K562 (cell line): ENCODE data around the gene CBX2. TPM values are rescaled to one million over a fixed set of nuclear protein-coding genes. Genes with fewer than 3 reads are reported as not detected.

Experiments
- BDP1 ChIP-seq: IDR thresholded peaks from 3 replicates; pipeline ENCODE4 v1.6.1; 2011; ENCODE audit not compliant: insufficient read length, insufficient read depth
- CBFA2T2 ChIP-seq: fragments of 450-650 bp; conservative IDR thresholded peaks from 2 replicates; pipeline ENCODE4 v1.6.1; 2017; ENCODE audit warnings: mild to moderate bottlenecking
- CBX2 ChIP-seq: fragments of 200-600 bp; sonication (generic); IDR thresholded peaks from one replicate; pipeline ENCODE4 v1.6.1; 2012; ENCODE audit warnings: mild to moderate bottlenecking, low read length, inconsistent platforms; ENCODE audit not compliant: insufficient read depth, poor library complexity, severe bottlenecking
- ETV5 ChIP-seq: sonication (generic); formaldehyde crosslinking; IDR thresholded peaks from 2 replicates; pipeline ENCODE4 v1.4.0; 2020; ENCODE audit warnings: low read depth, mild to moderate bottlenecking, missing genetic modification reagents
- FOXM1 ChIP-seq, 2 experiments: fragments of 450-650 bp in 1 of 2; sonication (generic) in 1 of 2; formaldehyde crosslinking in 1 of 2; IDR thresholded peaks; 2 replicates each; pipeline versions ENCODE4 v1.6.1 to v1.9.0; 2017 to 2022; ENCODE audit warnings: low read depth in 2 of 2, mild to moderate bottlenecking in 2 of 2, missing genetic modification reagents in 1 of 2, moderate library complexity in 1 of 2
- GTF2F1 ChIP-seq: IDR thresholded peaks from 2 replicates; pipeline ENCODE4 v1.6.1; 2011; ENCODE audit warnings: low read depth, low read length, improper control_type of control experiment
- L3MBTL2 ChIP-seq: fragments of 450-650 bp; IDR thresholded peaks from 2 replicates; pipeline ENCODE4 v1.6.1; 2016; ENCODE audit warnings: mild to moderate bottlenecking, moderate library complexity
- MYC ChIP-seq, 2 experiments: fragments of 250-450 bp in 1 of 2; sonication (Bioruptor Pico) in 1 of 2; IDR thresholded peaks; 2 replicates each; pipeline versions ENCODE4 v1.5.1 to v1.6.1; 2012 to 2021; ENCODE audit warnings: low read depth in 2 of 2, borderline replicate concordance in 1 of 2, improper control_type of control experiment in 1 of 2, low read length in 1 of 2, mild to moderate bottlenecking in 1 of 2, moderate library complexity in 1 of 2
- NFE2 ChIP-seq: IDR thresholded peaks from 2 replicates; pipeline ENCODE4 v1.6.1; 2014; ENCODE audit warnings: antibody characterized with exemption, low read depth
- NFIC ChIP-seq: fragments of 450-650 bp; IDR thresholded peaks from 2 replicates; pipeline ENCODE4 v1.6.1; 2017; ENCODE audit warnings: mild to moderate bottlenecking, inconsistent platforms
- RERE ChIP-seq: sonication (generic); formaldehyde crosslinking; IDR thresholded peaks from 2 replicates; pipeline ENCODE4 v1.8.0; 2023; ENCODE audit warnings: missing genetic modification reagents, mild to moderate bottlenecking, borderline replicate concordance
- SNAPC5 ChIP-seq: fragments of 250-450 bp; sonication (Bioruptor Pico); IDR thresholded peaks from 2 replicates; pipeline ENCODE4 v1.8.0; 2021; ENCODE audit warnings: moderate library complexity, mild to moderate bottlenecking, inconsistent platforms
- SP1 ChIP-seq: sonication (generic); formaldehyde crosslinking; IDR thresholded peaks from 2 replicates; pipeline ENCODE4 v1.8.1; 2022; ENCODE audit warnings: mild to moderate bottlenecking, missing genetic modification reagents
- SRSF9 ChIP-seq: fragments of 200-400 bp; formaldehyde crosslinking; IDR thresholded peaks from 2 replicates; pipeline ENCODE4 v1.6.1; 2017; ENCODE audit warnings: low read depth, low read length, borderline replicate concordance
- TFAM ChIP-seq: fragments of 250-450 bp; sonication (Bioruptor Pico); conservative IDR thresholded peaks from 2 replicates; pipeline ENCODE4 v1.5.0; 2021; ENCODE audit warnings: mild to moderate bottlenecking, moderate library complexity
- TGIF2 ChIP-seq: sonication (generic); formaldehyde crosslinking; IDR thresholded peaks from 2 replicates; pipeline ENCODE4 v1.8.1; 2022; ENCODE audit warnings: mild to moderate bottlenecking, missing genetic modification reagents, moderate library complexity
- THRB ChIP-seq: fragments of 450-650 bp; formaldehyde crosslinking; conservative IDR thresholded peaks from 2 replicates; pipeline ENCODE4 v1.4.0; 2022; ENCODE audit warnings: mild to moderate bottlenecking, missing genetic modification characterization
- ZBTB2 ChIP-seq: fragments of 450-650 bp; IDR thresholded peaks from 2 replicates; pipeline ENCODE4 v1.6.1; 2016; ENCODE audit warnings: antibody characterized with exemption
- polyA plus RNA-seq, 8 experiments: library from polyadenylated mRNA; depleted of rRNA in 4 of 8; stranded (reverse) in 5 of 8; unstranded in 3 of 8; fragments of >200 nt; fragmentation: Nextera tagmentation in 2 of 8; fragmentation: Illumina TruSeq in 1 of 8; extraction: Ambion mirVana in 2 of 8; extraction: Trizol in 1 of 8; gene quantifications; 2 replicates each; pipeline versions ENCODE4 v1.2.1 to v1.2.3, GENCODE V29; 2011 to 2014; ENCODE audit warnings: inconsistent platforms in 1 of 8, missing spikeins in 1 of 8
- total RNA-seq, 7 experiments: library from RNA; depleted of rRNA in 6 of 7; stranded (reverse); fragments of >200 nt in 6 of 7; fragmentation: Illumina TruSeq in 2 of 7; extraction: Trizol in 2 of 7; gene quantifications; 2 replicates each; pipeline versions ENCODE4 v1.2.1 to v1.2.3, GENCODE V29; 2011 to 2021; ENCODE audit warnings: low replicate concordance in 1 of 7

Gene CBX2
- total and polyA plus RNA-seq, 9 of the 15 experiments (the other 6 are each of a cell fraction or from before 2014, with no cell fraction given): 0.66 to 26.9 (median 13.9) TPM

- TF ChIP-seq MYC (IDR thresholded peaks at IDR 0.05; ENCODE audit: low read depth, low read length) (no peak; the same call in 1 of the 2 replicates), MYC (CRISPR knock-in tag; IDR thresholded peaks at IDR 0.05; ENCODE audit: borderline replicate concordance, low read depth) (no peak), TGIF2 (no peak), FOXM1 (IDR thresholded peaks at IDR 0.05; ENCODE audit: low read depth) (no peak), FOXM1 (CRISPR knock-in tag; IDR thresholded peaks at IDR 0.05; ENCODE audit: low read depth) (0 out of 2 replicates have a peak, but pooled peaks have one; percentile 58), CBFA2T2 (0 out of 2 replicates have a peak, but pooled peaks have one; percentile 3), NFE2 (no peak), GTF2F1 (no peak), SP1 (CRISPR knock-in tag) (no peak), ETV5 (CRISPR knock-in tag) (peak; percentile 64; the same call in 1 of the 2 replicates), CBX2 (no peak), THRB (CRISPR knock-in tag) (no peak), TFAM (CRISPR knock-in tag) (no peak), ZBTB2 (no peak), RERE (CRISPR knock-in tag) (no peak), NFIC (no peak), L3MBTL2 (0 out of 2 replicates have a peak, but pooled peaks have one; percentile 33), BDP1 (no peak), SNAPC5 (CRISPR knock-in tag) (no peak), SRSF9 (no peak)
Observed at GRCh38 chr17:79833744-79834564, 56.0 kb downstream of the CBX2 start (continued).
